Globus pallidus (tissue), 1 donor: ENCODE measurements around the gene DNAJC22.
"Not testable (repeated sequence)": the region's sequence is repeated elsewhere in the genome, so short reads cannot be mapped to it uniquely, and the experiment has no call there.

Experiments
- DNase-seq: peaks from one replicate; pipeline ENCODE4 v3.0.0-alpha.2; 2015; ENCODE audit warnings: low spot score

DNAJC22 gene

GRCh38 chr12:49346659-49347310, at the start of gene DNAJC22:
TSS of gene DNAJC22 (plus strand) at chr12:49346888. CDS start at chr12:49348873, 1,985 bp downstream.
- no peak for DNase-seq

- DNase-seq, result no peak
These were observed 49.0 kb upstream of the DNAJC22 start for GRCh38 chr12:49297695-49298060.

- no peak for DNase-seq
These were observed 48.5 kb upstream of the DNAJC22 start for GRCh38 chr12:49298160-49298559.

- DNase-seq, result no peak
These were observed 44.9 kb upstream of the DNAJC22 start for GRCh38 chr12:49301760-49302159.

- no peak for DNase-seq
These were observed 42.5 kb upstream of the DNAJC22 start for GRCh38 chr12:49304161-49304560.

GRCh38 chr12:49305762-49306510, 40.8 kb upstream of the DNAJC22 start:
- DNase-seq, result no peak

- DNase-seq, result no peak
These were observed 37.3 kb upstream of the DNAJC22 start for GRCh38 chr12:49309386-49309785.

GRCh38 chr12:49310451-49311000, 36.2 kb upstream of the DNAJC22 start:
- DNase-seq, result not testable (repeated sequence)

GRCh38 chr12:49314811-49315210, 31.9 kb upstream of the DNAJC22 start:
- no peak for DNase-seq

GRCh38 chr12:49317118-49317517, 29.6 kb upstream of the DNAJC22 start:
- not testable (repeated sequence) for DNase-seq

- DNase-seq, result not testable (repeated sequence)
These were observed 26.1 kb upstream of the DNAJC22 start for GRCh38 chr12:49320411-49321103.

GRCh38 chr12:49322367-49322707, 24.4 kb upstream of the DNAJC22 start:
- no peak for DNase-seq

GRCh38 chr12:49322708-49323523, 23.8 kb upstream of the DNAJC22 start, which contains the start of gene TROAP:
TSS of gene TROAP (plus strand) at chr12:49323255. CDS start at chr12:49323609, 354 bp downstream.
- DNase-seq, result peak; percentile 98

GRCh38 chr12:49323524-49324097, 23.1 kb upstream of the DNAJC22 start:
- no peak for DNase-seq

- DNase-seq, result no peak
These were observed 21.1 kb upstream of the DNAJC22 start for GRCh38 chr12:49325606-49326005.

- no peak for DNase-seq
These were observed 19.3 kb upstream of the DNAJC22 start for GRCh38 chr12:49327368-49327767.

- DNase-seq, result no peak
These were observed 18.8 kb upstream of the DNAJC22 start for GRCh38 chr12:49327887-49328286.

- DNase-seq, result no peak
These were observed 17.9 kb upstream of the DNAJC22 start for GRCh38 chr12:49328816-49329215.

GRCh38 chr12:49330032-49330619, 16.6 kb upstream of the DNAJC22 start:
- DNase-seq, result no peak

- DNase-seq, result no peak
These were observed 15.9 kb upstream of the DNAJC22 start for GRCh38 chr12:49330631-49331379.
